Measurements from ENCODE around the gene RBSN.

The RBSN gene

GRCh38 chr3:15033103-15033502 is 65.8 kb downstream of the RBSN start:
- in situ Hi-C loops (cut with MboI; ENCODE audit: low sequenced_read_pairs, unreplicated experiment) = no loop called here
- no peak for DNase-seq (ENCODE audit: low spot score)
- TF ChIP-seq, protein P1, sequence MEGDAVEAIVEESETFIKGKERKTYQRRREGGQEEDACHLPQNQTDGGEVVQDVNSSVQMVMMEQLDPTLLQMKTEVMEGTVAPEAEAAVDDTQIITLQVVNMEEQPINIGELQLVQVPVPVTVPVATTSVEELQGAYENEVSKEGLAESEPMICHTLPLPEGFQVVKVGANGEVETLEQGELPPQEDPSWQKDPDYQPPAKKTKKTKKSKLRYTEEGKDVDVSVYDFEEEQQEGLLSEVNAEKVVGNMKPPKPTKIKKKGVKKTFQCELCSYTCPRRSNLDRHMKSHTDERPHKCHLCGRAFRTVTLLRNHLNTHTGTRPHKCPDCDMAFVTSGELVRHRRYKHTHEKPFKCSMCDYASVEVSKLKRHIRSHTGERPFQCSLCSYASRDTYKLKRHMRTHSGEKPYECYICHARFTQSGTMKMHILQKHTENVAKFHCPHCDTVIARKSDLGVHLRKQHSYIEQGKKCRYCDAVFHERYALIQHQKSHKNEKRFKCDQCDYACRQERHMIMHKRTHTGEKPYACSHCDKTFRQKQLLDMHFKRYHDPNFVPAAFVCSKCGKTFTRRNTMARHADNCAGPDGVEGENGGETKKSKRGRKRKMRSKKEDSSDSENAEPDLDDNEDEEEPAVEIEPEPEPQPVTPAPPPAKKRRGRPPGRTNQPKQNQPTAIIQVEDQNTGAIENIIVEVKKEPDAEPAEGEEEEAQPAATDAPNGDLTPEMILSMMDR (IDR thresholded peaks at IDR 0.05; ENCODE audit: borderline replicate concordance, control extremely low read depth, extremely low read depth, insufficient read depth, missing control alignments) = no peak

DNA sequence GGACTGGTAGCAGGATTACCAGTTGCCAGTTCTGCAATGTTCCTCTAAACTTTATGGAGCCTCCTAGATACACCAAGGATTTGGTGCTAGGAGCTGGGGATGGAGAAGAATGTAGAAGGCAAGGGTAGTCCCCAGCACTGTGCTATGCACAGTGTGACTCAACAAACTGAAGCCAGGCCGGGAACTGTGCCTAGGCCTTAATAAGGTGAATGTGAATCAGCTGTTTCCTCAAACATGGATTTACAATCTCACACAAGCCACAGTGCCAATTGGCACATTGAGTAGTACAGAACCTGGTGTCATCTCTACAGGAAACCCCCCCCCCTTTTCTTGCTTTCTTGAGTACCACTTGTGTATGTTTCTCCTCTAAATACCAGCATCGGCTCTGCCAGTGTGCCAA is 66.3 kb downstream of the RBSN start:
- in situ Hi-C loops (cut with MboI; ENCODE audit: low sequenced_read_pairs, unreplicated experiment) = no loop called here
- DNase-seq (ENCODE audit: low spot score) = no peak
- TF ChIP-seq, protein P1 (IDR thresholded peaks at IDR 0.05; ENCODE audit: borderline replicate concordance, control extremely low read depth, extremely low read depth, insufficient read depth, missing control alignments) = no peak

DNA sequence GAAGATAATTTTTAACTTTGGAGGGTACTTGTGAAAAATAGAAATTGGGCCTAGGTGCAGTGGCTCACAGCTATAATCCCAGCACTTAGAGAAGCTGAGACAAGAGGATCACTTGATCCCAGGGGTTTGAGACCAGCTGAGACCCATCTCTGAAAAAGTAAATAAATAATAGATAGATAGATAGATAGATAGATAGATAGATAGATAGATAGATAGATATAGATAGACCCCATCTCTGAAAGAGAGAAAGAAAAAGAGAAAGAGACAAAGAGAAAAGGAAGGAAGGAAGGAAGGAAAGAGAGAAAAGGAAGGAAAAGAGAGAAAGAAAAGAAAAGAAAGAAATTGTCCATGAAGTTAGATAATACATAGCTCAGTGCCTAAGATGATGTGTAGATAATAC is 69.3 kb downstream of the RBSN start:
- no peak for DNase-seq (ENCODE audit: low spot score)
- TF ChIP-seq, protein P1 (IDR thresholded peaks at IDR 0.05; ENCODE audit: borderline replicate concordance, control extremely low read depth, extremely low read depth, insufficient read depth, missing control alignments) = no peak
- in situ Hi-C loops (cut with MboI; ENCODE audit: low sequenced_read_pairs, unreplicated experiment) = no loop called here

DNA sequence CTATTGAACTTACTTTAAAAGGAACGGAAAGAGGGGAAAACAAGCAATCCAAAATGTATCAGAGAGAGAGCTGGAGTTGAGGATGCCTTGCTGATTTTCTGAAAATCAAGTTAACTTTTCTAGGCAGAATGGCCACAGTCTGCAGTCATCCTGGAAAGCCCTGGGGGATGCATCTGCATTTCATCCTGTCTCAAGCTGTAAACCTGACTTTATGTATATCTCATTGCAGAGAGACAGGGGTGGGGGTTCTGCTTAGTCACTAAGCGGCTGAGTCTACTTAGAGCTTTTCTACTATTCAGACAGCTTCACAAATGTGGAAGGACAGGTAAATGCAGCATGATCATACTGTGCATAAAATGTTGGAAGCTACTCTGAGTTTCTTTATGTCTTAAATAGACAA is 75.2 kb downstream of the RBSN start:
- TF ChIP-seq, protein P1 (IDR thresholded peaks at IDR 0.05; ENCODE audit: borderline replicate concordance, control extremely low read depth, extremely low read depth, insufficient read depth, missing control alignments) = no peak
- DNase-seq (ENCODE audit: low spot score) = no peak
- in situ Hi-C loops (cut with MboI; ENCODE audit: low sequenced_read_pairs, unreplicated experiment) = no loop called here

GRCh38 chr3:15023249-15023648 is 75.7 kb downstream of the RBSN start:
- in situ Hi-C loops (cut with MboI; ENCODE audit: low sequenced_read_pairs, unreplicated experiment) = no loop called here
- TF ChIP-seq, protein P1 (IDR thresholded peaks at IDR 0.05; ENCODE audit: borderline replicate concordance, control extremely low read depth, extremely low read depth, insufficient read depth, missing control alignments) = no peak
- DNase-seq (ENCODE audit: low spot score) = no peak

Data from GM13976 (cell line).